ENCODE data around the gene AFF1.

GRCh38 chr4:86918539-86919072 is 16.2 kb upstream of the AFF1 start:
- TF ChIP-seq CTCF (IDR thresholded peaks at IDR 0.05) (no peak), POLR2A (IDR thresholded peaks at IDR 0.05) (no peak)

Measured in esophagus squamous epithelium (tissue), 4 donors.